Stomach (tissue), 4 donors: ENCODE results near the gene CD200R1L.

Source experiments
- EP300 ChIP-seq: sonication (generic); formaldehyde crosslinking; IDR thresholded peaks from one replicate; pipeline ENCODE4 v1.6.1; 2017; ENCODE audit warnings: antibody characterized with exemption
- POLR2AphosphoS5 ChIP-seq, 3 donors: sonication (generic); formaldehyde crosslinking; IDR thresholded peaks; one replicate each; pipeline ENCODE4 v1.6.1; 2016; ENCODE audit warnings: antibody characterized with exemption in 3 of 3

DNA sequence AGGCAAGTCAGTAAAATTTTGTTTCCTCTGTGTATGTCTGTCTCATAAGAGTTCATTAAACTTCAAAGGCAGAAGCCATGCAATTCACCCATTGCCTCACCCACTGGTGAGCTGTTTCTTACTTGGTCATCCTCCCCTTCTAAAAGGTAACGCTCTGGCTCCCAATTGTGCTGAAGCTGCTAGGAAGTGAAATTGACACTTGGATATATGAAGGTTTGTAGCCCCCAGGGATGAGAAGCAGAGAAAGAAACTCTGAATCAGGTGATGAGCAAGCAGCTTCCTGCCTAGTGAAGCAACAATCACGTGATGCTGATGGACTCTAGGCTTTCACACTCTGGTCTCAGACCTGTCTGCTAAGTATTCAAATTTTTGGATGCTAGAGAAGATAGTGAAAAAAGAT is 70.7 kb downstream of the CD200R1L start:
- TF ChIP-seq EP300, result no peak
- TF ChIP-seq POLR2AphosphoS5 (IDR thresholded peaks at IDR 0.05), result no peak
